ENCODE data around the gene CRADD.
"Not testable (repeated sequence)": the region's sequence is repeated elsewhere in the genome, so short reads cannot be mapped to it uniquely, and the experiment has no call there.

CRADD gene

GRCh38 chr12:93924367-93924766 lies 247.2 kb downstream of the CRADD start:
- no peak for DNase-seq (ENCODE audit: extremely low read depth in 1 of 2, low read depth in 1 of 2)

GRCh38 chr12:93925585-93926205 lies 248.5 kb downstream of the CRADD start:
- no peak for DNase-seq (ENCODE audit: extremely low read depth in 1 of 2, low read depth in 1 of 2)

- no peak for DNase-seq (ENCODE audit: extremely low read depth in 1 of 2, low read depth in 1 of 2)
Measured at GRCh38 chr12:93926237-93926636, 249.1 kb downstream of the CRADD start.

- not testable (repeated sequence) for DNase-seq (ENCODE audit: extremely low read depth in 1 of 2, low read depth in 1 of 2)
Measured at GRCh38 chr12:93929081-93929480, 251.9 kb downstream of the CRADD start.

- no peak for DNase-seq (ENCODE audit: extremely low read depth in 1 of 2, low read depth in 1 of 2)
Measured at GRCh38 chr12:93937812-93938211, 260.6 kb downstream of the CRADD start.

- no peak for DNase-seq (ENCODE audit: extremely low read depth in 1 of 2, low read depth in 1 of 2)
Measured at GRCh38 chr12:93938317-93938716, 261.1 kb downstream of the CRADD start.

GRCh38 chr12:93938931-93939330 lies 261.8 kb downstream of the CRADD start:
- DNase-seq (ENCODE audit: extremely low read depth in 1 of 2, low read depth in 1 of 2): no peak

- DNase-seq (ENCODE audit: extremely low read depth in 1 of 2, low read depth in 1 of 2): no peak
Measured at GRCh38 chr12:93939641-93940325, 262.6 kb downstream of the CRADD start.

- DNase-seq (ENCODE audit: extremely low read depth in 1 of 2, low read depth in 1 of 2): no peak
Measured at GRCh38 chr12:93943780-93944179, 266.6 kb downstream of the CRADD start.

- DNase-seq (ENCODE audit: extremely low read depth in 1 of 2, low read depth in 1 of 2): no peak
Measured at GRCh38 chr12:93944201-93944600, 267.0 kb downstream of the CRADD start.

All from stimulated activated CD8-positive, alpha-beta memory T cell treated with anti-CD3 and anti-CD28 coated beads, Interleukin-7, amount 100 ng/mL, for 48 hours (primary cell).